HG03064 (cell line): ENCODE measurements around the gene SORCS2.

Source experiments
- ATAC-seq: cut with Tn5 transposase; IDR thresholded peaks from one replicate; pipeline ENCODE4 v1.9.1; 2021; ENCODE audit warnings: low read depth; ENCODE audit not compliant: unreplicated experiment

SORCS2 gene

GRCh38 chr4:7739918-7740865, 547.9 kb downstream of the SORCS2 start:
- ATAC-seq = no peak

GRCh38 chr4:7740866-7741525, 548.7 kb downstream of the SORCS2 start:
- ATAC-seq = no peak

- ATAC-seq = no peak
Observed at GRCh38 chr4:7741946-7742806, 549.8 kb downstream of the SORCS2 start.

- ATAC-seq = no peak
Observed at GRCh38 chr4:7742807-7743280, 550.5 kb downstream of the SORCS2 start.

- ATAC-seq = no peak
Observed at GRCh38 chr4:7744142-7744804, 551.9 kb downstream of the SORCS2 start.

- ATAC-seq = no peak
Observed at GRCh38 chr4:7745301-7745885, 553.1 kb downstream of the SORCS2 start.

GRCh38 chr4:7746351-7747061, 554.2 kb downstream of the SORCS2 start:
- no peak for ATAC-seq

GRCh38 chr4:7747062-7747385, 554.7 kb downstream of the SORCS2 start:
- no peak for ATAC-seq

- ATAC-seq = no peak
Observed at GRCh38 chr4:7747566-7747965, 555.2 kb downstream of the SORCS2 start.

- no peak for ATAC-seq
Observed at GRCh38 chr4:7750523-7750922, 558.2 kb downstream of the SORCS2 start.

- ATAC-seq = no peak
Observed at GRCh38 chr4:7750972-7751371, 558.6 kb downstream of the SORCS2 start.

GRCh38 chr4:7752649-7753048, 560.3 kb downstream of the SORCS2 start:
- no peak for ATAC-seq

- ATAC-seq = no peak
Observed at GRCh38 chr4:7753271-7753670, 560.9 kb downstream of the SORCS2 start.

- ATAC-seq = no peak
Observed at GRCh38 chr4:7753931-7754465, 561.7 kb downstream of the SORCS2 start.

- ATAC-seq = no peak
Observed at GRCh38 chr4:7754565-7755262, 562.4 kb downstream of the SORCS2 start.

- ATAC-seq = no peak
Observed at GRCh38 chr4:7755561-7755960, 563.2 kb downstream of the SORCS2 start.

GRCh38 chr4:7756071-7756470, 563.7 kb downstream of the SORCS2 start:
- ATAC-seq = no peak

GRCh38 chr4:7756561-7757355, 564.4 kb downstream of the SORCS2 start:
- ATAC-seq = no peak
